Measurements from ENCODE around the gene FAM20C.
"Not testable (repeated sequence)": the region's sequence is repeated elsewhere in the genome, so short reads cannot be mapped to it uniquely, and the experiment has no call there.

FAM20C gene

DNA sequence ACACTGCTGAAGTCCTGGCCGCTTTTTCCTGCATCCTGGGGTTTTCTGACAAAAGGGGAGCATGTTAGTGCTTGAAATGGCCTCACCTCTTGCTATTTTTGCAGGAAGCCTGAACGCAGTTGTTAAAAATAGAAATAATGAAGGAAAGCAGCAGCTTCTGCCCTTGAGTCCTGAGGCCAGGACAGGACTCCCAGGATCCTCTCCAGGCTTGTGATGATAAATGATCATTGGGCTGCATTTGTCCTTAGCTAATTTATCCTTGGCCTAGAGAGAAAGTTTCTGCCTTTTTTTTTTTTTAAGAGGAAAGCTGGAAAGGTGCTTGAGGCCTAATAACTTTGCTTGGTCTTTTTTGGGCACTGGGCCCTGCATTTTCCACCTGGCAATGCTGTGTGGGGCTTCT is 17.7 kb upstream of the FAM20C start:
- DNase-seq: no peak

GRCh38 chr7:175955-176354 is 16.4 kb upstream of the FAM20C start:
- DNase-seq: no peak

DNA sequence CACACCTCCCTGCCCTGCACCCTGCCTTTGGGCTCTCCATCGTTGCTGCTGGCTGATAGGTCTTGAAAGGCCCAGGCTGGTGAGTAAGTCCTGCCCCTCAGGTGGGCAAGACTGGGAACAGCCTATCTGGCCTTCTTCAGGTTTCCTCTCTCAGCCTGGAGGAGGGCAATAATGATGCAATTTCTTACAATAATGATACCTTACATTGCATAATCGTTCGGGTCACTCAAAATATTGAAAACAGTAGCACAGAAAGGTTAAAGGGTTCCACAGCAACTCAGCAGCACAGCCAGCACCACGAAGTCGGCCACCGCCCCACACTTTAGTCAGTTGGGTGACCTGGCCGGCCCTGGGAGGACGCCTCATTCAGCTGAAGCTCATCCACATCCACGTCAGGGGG is 16.0 kb upstream of the FAM20C start:
- no peak for DNase-seq

GRCh38 chr7:176786-177459 is 15.4 kb upstream of the FAM20C start:
- DNase-seq: no peak

DNA sequence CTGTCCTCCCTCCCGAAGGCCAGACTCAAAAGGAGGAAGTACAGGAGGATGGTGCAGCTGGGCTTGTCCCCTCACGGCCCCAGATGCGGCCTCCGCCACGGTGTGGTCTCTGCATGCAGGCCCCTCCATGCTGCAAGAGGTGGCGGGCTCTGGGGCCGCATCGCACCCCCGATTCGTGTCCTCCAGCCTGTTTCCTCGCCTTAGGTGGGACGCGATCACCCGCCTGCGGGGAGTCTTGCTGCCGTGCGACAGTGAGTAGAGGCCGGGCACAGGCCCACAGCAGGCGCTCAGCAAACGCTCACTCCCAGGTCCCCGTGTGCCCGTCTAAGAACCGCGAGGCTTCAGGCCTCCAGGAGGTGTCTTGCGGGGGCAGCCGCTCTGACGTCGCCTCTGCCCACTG is 13.9 kb upstream of the FAM20C start:
- DNase-seq: no peak

DNA sequence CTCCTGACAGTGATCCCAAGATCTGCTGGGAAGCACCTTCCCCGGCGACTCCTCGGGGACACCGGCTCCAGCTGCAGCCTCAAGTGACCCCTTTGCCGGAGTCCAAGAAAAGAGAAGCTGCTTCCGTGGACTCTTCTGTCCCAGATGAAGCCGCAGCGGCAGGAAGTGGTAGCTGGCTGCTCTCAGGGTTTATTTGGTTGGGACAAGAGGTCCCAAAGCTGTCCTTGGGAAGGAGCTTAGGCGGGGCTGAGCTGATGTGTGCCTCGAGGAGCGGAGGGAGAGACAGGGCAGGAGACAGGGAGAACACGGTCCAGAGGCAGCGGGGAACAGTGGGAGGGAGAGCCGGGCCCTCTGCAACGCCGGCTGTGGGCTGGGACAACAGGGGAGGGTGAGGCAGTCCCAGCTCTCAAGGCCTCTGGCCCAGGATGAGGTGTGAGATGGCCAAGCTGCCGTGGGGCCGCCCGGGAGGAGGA is 13.1 kb upstream of the FAM20C start:
- no peak for DNase-seq

DNA sequence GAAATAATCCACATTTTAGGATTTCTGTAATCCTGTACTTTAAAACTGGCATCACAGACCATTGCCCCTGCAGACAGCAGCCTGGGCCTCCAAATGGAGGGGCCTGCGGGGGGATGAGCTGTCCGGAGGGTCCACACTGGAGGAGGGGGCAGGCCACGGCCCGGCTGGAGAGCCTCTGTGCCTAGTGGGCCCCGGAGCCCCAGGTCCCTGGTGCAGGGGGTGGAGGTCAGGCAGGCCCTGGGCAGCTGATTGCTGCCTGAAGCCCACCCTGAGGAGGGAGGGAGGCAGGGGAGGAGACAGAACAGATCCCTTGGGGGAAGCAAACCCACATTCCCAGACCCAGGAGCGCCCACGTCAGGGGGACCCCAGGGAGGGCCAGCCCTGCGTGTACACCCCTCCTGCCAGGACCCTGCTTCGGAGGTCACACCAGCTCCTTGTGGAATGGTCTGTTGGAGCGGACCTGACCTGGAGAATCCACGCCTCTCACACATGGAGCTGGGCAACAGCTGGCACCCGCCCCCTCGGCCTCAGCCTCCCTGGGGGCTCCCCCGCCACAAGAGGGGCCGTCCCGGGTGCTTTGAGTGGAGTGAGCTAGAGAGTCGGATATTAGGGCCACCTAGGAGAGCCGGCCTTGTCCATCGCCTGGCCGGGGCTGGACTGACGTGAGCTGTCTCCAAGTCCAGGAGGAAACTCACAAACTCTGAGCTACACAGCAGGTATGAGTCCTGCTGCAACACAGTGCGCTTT is 12.2 kb upstream of the FAM20C start:
- no peak for DNase-seq

- no peak for DNase-seq
These were observed 10.6 kb upstream of the FAM20C start for GRCh38 chr7:181738-182137.

GRCh38 chr7:182502-182901 is 9.9 kb upstream of the FAM20C start:
- DNase-seq: not testable (repeated sequence)

DNA sequence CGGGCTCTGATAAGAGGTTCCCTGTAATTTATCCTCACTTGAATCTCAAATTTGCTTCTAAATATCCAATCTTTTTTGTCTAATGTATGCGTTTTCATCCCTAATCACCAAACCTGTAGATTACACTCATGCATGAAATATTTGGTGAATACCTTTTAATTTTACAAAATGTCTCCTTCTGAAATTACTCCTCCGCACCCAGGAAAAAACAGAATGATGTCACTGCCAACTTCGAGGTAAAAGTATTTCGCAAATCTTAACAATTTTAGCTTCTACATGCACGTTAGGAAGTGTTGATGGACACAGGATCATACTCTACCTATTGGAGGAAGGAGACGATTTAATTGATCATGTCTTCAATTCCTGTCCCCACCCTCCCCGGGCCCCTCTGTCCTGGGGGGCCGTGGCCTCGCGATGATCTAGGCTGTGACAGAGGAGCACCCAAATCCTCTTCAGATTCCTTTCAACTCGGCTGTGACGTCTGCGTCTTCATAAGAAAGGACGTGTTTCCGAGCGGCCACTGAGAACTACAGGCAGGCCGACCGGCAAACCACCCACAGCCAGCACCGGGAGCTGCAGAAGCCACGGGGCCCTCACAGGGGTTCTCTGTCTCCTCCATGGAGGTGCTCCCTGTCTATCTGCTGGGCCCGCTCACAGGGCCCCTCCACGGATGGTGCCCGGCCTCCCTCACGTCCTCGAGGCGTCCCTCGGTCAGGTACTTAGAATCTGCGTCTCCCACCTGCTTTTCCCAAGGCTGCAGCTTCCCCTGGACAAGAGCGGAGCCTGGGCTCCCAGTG is 8.7 kb upstream of the FAM20C start:
- no peak for DNase-seq

- DNase-seq: no peak
These were observed 7.8 kb upstream of the FAM20C start for GRCh38 chr7:184294-185264.

GRCh38 chr7:186516-187113 is 5.8 kb upstream of the FAM20C start:
- no peak for DNase-seq

GRCh38 chr7:187227-187927 is 5.0 kb upstream of the FAM20C start:
- DNase-seq: no peak

DNA sequence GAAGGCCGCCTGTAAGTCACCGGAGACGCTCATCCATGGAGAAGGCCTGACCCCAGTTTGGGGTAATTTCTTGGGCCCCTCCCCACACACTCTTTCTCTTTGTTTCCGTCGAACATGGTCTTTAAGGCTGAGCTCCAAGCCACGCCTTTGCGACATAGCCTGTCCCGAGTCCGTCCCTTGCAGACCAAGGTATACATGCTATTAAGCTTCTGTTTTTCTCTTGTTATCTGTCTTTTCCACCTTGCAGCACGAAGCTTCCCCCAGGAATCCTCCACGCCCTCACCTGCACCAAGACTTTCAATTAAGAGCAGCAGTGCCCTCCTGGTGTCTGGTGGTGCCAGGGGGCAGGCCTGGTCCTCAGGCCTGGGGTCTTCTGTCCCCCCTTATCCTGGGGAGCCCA is 4.2 kb upstream of the FAM20C start:
- DNase-seq: no peak

DNA sequence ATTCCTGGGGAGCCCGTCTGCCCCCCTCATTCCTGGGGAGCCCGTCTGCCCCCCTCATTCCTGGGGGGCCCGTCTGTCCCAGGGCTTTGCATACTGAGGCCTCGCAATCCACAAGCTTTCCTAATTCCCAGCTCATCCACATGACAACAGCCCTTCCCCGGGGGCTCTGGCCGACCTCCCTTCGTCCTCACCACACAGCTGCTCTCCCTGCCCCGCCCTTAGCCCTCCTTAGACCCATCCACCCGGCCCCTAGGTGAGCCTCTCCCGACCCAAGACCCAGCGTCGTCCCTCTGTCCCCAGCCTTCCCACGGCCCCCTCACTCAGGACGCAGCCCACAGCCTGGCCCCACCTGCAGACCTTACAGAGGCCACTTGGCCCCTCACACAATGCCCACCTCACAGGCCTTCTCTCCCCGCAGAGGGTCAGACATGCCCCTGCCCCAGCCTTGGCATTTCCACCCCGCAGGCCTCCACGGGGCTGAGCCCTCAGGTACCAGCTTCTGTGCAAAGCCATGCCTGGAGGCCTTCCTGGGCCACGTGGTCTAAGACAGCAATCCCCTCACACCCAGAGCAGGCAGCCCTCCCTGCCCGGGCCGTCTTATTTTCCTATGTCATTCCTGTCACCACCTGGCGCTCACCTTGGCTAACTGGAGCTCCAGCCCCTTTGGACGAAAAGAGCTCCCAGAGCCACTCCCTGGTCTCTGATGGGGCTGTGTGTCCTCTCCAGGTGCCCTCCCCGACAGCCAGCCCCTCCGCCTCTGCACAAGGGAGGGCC is 3.5 kb upstream of the FAM20C start:
- no peak for DNase-seq

DNA sequence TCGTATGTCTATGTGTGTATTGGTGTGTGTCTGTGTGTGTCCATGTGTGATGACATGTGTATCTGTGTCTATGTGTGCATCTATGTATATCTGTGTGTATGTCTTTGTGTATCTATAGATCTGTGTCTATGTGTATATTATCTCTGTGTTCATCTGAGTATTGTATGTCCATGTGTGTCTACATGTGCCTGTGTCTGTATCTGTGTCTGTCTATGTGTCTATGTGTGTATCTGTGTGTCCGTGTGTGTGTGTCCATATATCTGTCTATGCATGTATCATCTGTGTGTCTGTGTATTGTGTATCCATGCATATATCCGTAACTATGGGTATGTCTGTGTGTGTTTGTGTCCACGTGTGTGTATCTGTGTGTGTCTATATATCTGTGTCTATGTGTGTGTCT is 2.7 kb upstream of the FAM20C start:
- DNase-seq: no peak

DNA sequence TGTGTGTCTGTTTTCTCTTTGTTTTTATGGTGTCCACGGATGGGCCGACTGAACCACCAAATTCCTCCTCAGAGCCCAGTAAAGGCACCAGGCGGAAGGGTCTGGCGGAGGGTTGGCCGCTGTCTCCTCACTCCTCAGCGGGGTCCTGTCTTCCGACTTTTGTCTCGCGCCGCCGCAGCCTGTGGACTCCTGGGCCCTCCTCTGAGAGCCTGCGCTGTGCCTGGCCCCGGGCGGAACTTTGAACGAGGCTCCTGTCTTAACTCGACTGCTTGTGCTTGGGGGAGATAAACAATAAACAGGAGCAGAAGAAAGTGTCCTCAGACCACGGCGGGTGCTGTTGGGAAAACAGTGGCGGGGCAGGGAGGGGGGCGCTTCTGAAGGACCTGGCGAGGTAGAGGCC is 2.2 kb upstream of the FAM20C start:
- DNase-seq: no peak

DNA sequence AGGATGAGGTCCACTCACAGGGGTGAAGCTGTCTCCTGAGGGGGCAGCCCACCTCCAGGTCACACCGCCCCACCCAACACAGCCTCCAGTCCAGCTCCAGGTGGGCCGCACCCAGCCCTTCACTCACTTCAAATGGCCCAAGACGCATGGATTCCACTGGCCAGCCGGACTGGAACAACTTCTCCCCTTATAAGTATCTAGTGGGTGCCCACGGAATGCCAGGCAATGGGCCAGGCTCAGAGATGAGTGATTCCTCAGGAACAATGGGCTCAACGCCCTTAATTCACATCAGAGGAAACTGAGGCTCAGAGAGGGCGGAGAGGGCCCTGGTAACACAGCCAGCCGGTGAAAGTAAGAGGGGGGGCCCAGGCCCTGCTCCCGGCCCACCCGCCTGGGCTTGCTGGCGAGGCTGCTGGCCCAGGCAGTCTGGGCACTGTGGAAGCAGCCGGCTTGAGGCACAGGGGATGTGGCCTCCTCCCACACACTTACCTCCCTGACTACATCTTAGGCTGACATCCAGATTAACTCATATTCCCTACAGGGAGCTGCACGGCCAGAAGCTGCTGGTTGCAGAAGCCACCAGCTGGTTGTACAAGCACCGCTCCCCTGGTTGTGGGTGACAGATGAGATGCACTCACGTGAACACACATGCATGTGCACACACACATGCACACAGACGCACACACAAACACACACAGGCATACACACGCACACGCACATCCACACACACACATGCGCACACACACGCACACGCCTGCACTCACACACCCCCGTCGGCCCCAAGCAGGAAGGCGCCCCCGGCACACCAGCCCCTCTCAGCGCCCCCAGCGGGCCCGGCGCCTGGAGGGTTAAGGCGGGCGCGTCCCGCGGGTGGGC is 1.0 kb upstream of the FAM20C start:
- DNase-seq: no peak

DNA sequence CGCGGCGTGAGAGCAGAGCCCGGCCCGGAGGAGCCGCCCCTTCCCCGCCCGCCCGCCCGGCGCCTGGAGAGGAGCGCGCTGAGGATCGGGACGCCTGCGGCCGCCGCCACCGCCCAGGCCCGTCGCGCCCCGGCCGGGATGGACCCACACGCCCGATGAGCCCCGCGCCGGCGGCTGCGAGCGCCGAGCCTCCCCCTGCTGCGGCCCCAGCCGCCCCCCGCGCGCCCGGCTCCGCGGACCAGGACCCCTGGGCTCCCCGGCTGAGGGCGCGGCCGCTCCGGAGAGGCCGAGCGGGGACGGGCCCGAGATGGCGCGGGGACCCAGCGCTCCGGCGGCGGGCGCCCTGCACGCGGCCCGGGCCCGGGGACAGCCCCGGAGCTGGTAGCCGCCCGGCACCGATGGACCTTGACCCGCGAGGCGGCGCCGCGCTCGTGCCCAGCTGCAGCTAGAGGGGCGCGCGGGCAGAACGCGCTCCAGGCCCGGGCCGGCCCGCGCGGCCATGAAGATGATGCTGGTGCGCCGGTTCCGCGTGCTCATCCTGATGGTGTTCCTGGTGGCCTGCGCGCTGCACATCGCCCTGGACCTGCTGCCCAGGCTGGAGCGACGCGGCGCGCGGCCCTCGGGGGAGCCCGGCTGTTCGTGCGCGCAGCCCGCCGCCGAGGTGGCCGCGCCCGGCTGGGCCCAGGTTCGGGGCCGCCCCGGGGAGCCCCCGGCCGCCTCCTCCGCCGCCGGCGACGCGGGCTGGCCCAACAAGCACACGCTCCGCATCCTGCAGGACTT is 520 bp downstream of the FAM20C start:
- no peak for DNase-seq

Measured in T-helper 1 cell (primary cell).